Neural cell (in vitro differentiated cells): Measurements from ENCODE around the gene GPRIN1. TPM values are rescaled to one million over a fixed set of nuclear protein-coding genes. Genes with fewer than 3 reads are reported as not detected.

Experiments
- H2AFZ ChIP-seq: fragments of 200-600, 300-800 bp; sonication (generic), shearing (Covaris generic); 2 replicates; pipeline ENCODE4 v1.6.0; 2014; ENCODE audit warnings: low read depth, mild to moderate bottlenecking, antibody characterized with exemption, low read length, moderate library complexity
- H3F3A ChIP-seq: fragments of 200-600 bp; shearing (Covaris generic); 2 replicates; pipeline ENCODE4 v1.6.1; 2016; ENCODE audit warnings: mild to moderate bottlenecking, moderate library complexity, mixed read lengths, antibody characterized with exemption, low read length; ENCODE audit not compliant: insufficient read depth, poor library complexity, severe bottlenecking
- H3K27ac ChIP-seq: fragments of 200-600, 300-800 bp; sonication (generic), shearing (Covaris generic); 2 replicates; pipeline ENCODE4 v1.5.1; 2014; ENCODE audit warnings: mild to moderate bottlenecking, low read length, moderate library complexity
- H3K27me3 ChIP-seq: fragments of 300-800, 200-600 bp; sonication (generic), shearing (Covaris generic); 2 replicates; pipeline ENCODE4 v1.6.0; 2014; ENCODE audit warnings: mild to moderate bottlenecking, low read depth, low read length, moderate library complexity; ENCODE audit not compliant: insufficient read depth
- H3K36me3 ChIP-seq: fragments of 300-800, 200-600 bp; sonication (generic), shearing (Covaris generic); 2 replicates; pipeline ENCODE4 v1.5.1; 2014; ENCODE audit warnings: mild to moderate bottlenecking, antibody characterized with exemption, low read length, moderate library complexity; ENCODE audit not compliant: insufficient read depth
- H3K4me2 ChIP-seq: fragments of 300-800, 200-600 bp; sonication (generic), shearing (Covaris generic); 2 replicates; pipeline ENCODE4 v1.6.0; 2014; ENCODE audit warnings: mild to moderate bottlenecking, low read length
- H3K4me3 ChIP-seq: fragments of 300-800, 200-600 bp; sonication (generic), shearing (Covaris generic); 2 replicates; pipeline ENCODE4 v1.5.1; 2014; ENCODE audit warnings: mild to moderate bottlenecking, low read length, moderate library complexity
- H3K79me2 ChIP-seq: fragments of 200-600 bp; shearing (Covaris generic); replicated peaks from 2 replicates; pipeline ENCODE4 v1.6.0; 2014; ENCODE audit warnings: mild to moderate bottlenecking, low read length, moderate library complexity; ENCODE audit not compliant: insufficient read depth
- H3K9ac ChIP-seq: fragments of 300-800, 200-600 bp; sonication (generic), shearing (Covaris generic); 2 replicates; pipeline ENCODE4 v1.6.1; 2016; ENCODE audit warnings: mild to moderate bottlenecking, low read length, mixed read lengths
- H3K9me2 ChIP-seq: fragments of 200-600 bp; shearing (Covaris generic); 2 replicates; pipeline ENCODE4 v1.6.1; 2016; ENCODE audit warnings: mild to moderate bottlenecking, low read length, mixed read lengths; ENCODE audit not compliant: insufficient read depth
- H3K9me3 ChIP-seq: fragments of 200-600, 300-800 bp; sonication (generic), shearing (Covaris generic); 2 replicates; pipeline ENCODE4 v1.6.1; 2016; ENCODE audit warnings: mild to moderate bottlenecking, mixed run types, low read length, moderate library complexity, mixed read lengths
- H4K20me1 ChIP-seq: fragments of 200-600 bp; shearing (Covaris generic); 2 replicates; pipeline ENCODE4 v1.6.1; 2016; ENCODE audit warnings: mild to moderate bottlenecking, mixed run types; ENCODE audit not compliant: insufficient read depth
- EP300 ChIP-seq: fragments of 450-650 bp; conservative IDR thresholded peaks from 2 replicates; pipeline ENCODE4 v1.6.1; 2014; ENCODE audit warnings: antibody characterized with exemption, mild to moderate bottlenecking, moderate library complexity; ENCODE audit not compliant: poor library complexity, severe bottlenecking
- EZH2 ChIP-seq: fragments of 200-600, 300-800 bp; shearing (Covaris generic), sonication (generic); IDR thresholded peaks from 2 replicates; pipeline ENCODE4 v1.6.1; 2014; ENCODE audit warnings: antibody characterized with exemption, low read length, borderline replicate concordance, mild to moderate bottlenecking; ENCODE audit not compliant: insufficient read depth, poor library complexity, severe bottlenecking
- MXI1 ChIP-seq: fragments of 450-650 bp; conservative IDR thresholded peaks from 2 replicates; pipeline ENCODE4 v1.6.1; 2014; ENCODE audit warnings: antibody characterized with exemption, mild to moderate bottlenecking; ENCODE audit not compliant: poor library complexity, severe bottlenecking
- POLR2AphosphoS5 ChIP-seq: IDR thresholded peaks from 2 replicates; pipeline ENCODE4 v1.6.1; 2012
- RAD21 ChIP-seq: fragments of 450-650 bp; conservative IDR thresholded peaks from 2 replicates; pipeline ENCODE4 v1.6.1; 2014; ENCODE audit warnings: antibody characterized with exemption, mild to moderate bottlenecking, moderate library complexity
- SMC3 ChIP-seq: fragments of 450-650 bp; conservative IDR thresholded peaks from 2 replicates; pipeline ENCODE4 v1.6.1; 2014; ENCODE audit warnings: antibody characterized with exemption, mild to moderate bottlenecking, moderate library complexity; ENCODE audit not compliant: poor library complexity
- TAF1 ChIP-seq: IDR thresholded peaks from 2 replicates; pipeline ENCODE4 v1.6.1; 2012; ENCODE audit warnings: low read depth
- polyA plus RNA-seq: library from polyadenylated mRNA; depleted of rRNA; stranded (reverse); fragments of >200 nt; gene quantifications from 2 replicates; pipeline ENCODE4 v1.2.3, GENCODE V29; 2014
- TF ChIP-seq, protein P1 (sequence below): IDR thresholded peaks from 2 replicates; pipeline ENCODE4 v1.6.1; 2012; ENCODE audit warnings: borderline replicate concordance
- TF ChIP-seq, protein P2 (sequence below): fragments of 450-650 bp; IDR thresholded peaks from 2 replicates; pipeline ENCODE4 v1.5.1; 2014; ENCODE audit warnings: antibody characterized with exemption, mild to moderate bottlenecking, moderate library complexity; ENCODE audit not compliant: poor library complexity, severe bottlenecking

GPRIN1 gene
- polyA plus RNA-seq, 1 donor from 2014 or later, result 32.3 TPM

DNA sequence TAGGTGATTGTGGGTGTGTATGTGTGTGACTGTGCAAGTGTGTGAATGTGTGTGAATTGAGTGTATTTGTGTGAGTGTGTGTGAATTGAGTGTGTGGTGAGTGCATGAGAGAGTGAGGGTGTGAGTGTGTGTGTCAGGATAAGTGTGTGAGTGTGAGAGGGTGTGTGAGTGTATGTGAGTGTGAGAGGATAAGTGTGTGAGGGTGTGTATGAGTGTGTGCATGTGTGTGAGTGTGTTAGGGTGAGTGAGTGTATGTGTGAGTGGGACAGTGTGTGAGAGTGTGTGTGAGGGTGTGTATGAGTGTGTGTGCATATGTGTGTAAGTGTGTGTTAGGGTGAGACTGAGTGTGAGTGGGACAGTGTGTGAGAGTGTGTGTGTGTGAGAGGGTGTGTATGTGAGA, 21.7 kb downstream of the GPRIN1 start:
- Histone ChIP-seq H3K4me2 (no peak overlapping the region), H4K20me1 (no peaks in the 10 kb centered on the region), H3K9me3 (peaks cover 2% of the 10 kb centered on the region), H3K36me3 (peaks cover 6% of the 10 kb centered on the region), H2AFZ (no peak overlapping the region), H3K79me2 (no peaks in the 10 kb centered on the region), H3K4me3 (no peak overlapping the region), H3K27me3 (no peaks in the 10 kb centered on the region), H3K9me2 (no peaks in the 10 kb centered on the region), H3K27ac (no peak overlapping the region), H3K9ac (no peak overlapping the region), H3F3A (no peaks in the 10 kb centered on the region)
- TF ChIP-seq, protein P1, sequence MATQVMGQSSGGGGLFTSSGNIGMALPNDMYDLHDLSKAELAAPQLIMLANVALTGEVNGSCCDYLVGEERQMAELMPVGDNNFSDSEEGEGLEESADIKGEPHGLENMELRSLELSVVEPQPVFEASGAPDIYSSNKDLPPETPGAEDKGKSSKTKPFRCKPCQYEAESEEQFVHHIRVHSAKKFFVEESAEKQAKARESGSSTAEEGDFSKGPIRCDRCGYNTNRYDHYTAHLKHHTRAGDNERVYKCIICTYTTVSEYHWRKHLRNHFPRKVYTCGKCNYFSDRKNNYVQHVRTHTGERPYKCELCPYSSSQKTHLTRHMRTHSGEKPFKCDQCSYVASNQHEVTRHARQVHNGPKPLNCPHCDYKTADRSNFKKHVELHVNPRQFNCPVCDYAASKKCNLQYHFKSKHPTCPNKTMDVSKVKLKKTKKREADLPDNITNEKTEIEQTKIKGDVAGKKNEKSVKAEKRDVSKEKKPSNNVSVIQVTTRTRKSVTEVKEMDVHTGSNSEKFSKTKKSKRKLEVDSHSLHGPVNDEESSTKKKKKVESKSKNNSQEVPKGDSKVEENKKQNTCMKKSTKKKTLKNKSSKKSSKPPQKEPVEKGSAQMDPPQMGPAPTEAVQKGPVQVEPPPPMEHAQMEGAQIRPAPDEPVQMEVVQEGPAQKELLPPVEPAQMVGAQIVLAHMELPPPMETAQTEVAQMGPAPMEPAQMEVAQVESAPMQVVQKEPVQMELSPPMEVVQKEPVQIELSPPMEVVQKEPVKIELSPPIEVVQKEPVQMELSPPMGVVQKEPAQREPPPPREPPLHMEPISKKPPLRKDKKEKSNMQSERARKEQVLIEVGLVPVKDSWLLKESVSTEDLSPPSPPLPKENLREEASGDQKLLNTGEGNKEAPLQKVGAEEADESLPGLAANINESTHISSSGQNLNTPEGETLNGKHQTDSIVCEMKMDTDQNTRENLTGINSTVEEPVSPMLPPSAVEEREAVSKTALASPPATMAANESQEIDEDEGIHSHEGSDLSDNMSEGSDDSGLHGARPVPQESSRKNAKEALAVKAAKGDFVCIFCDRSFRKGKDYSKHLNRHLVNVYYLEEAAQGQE, result no peak
- TF ChIP-seq EP300, result no peak
- TF ChIP-seq, protein P2, sequence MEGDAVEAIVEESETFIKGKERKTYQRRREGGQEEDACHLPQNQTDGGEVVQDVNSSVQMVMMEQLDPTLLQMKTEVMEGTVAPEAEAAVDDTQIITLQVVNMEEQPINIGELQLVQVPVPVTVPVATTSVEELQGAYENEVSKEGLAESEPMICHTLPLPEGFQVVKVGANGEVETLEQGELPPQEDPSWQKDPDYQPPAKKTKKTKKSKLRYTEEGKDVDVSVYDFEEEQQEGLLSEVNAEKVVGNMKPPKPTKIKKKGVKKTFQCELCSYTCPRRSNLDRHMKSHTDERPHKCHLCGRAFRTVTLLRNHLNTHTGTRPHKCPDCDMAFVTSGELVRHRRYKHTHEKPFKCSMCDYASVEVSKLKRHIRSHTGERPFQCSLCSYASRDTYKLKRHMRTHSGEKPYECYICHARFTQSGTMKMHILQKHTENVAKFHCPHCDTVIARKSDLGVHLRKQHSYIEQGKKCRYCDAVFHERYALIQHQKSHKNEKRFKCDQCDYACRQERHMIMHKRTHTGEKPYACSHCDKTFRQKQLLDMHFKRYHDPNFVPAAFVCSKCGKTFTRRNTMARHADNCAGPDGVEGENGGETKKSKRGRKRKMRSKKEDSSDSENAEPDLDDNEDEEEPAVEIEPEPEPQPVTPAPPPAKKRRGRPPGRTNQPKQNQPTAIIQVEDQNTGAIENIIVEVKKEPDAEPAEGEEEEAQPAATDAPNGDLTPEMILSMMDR, result no peak
- TF ChIP-seq POLR2AphosphoS5, result no peak
- no peak for TF ChIP-seq EZH2
- TF ChIP-seq RAD21, result no peak
- no peak for TF ChIP-seq SMC3
- TF ChIP-seq MXI1, result no peak
- TF ChIP-seq TAF1, result no peak

DNA sequence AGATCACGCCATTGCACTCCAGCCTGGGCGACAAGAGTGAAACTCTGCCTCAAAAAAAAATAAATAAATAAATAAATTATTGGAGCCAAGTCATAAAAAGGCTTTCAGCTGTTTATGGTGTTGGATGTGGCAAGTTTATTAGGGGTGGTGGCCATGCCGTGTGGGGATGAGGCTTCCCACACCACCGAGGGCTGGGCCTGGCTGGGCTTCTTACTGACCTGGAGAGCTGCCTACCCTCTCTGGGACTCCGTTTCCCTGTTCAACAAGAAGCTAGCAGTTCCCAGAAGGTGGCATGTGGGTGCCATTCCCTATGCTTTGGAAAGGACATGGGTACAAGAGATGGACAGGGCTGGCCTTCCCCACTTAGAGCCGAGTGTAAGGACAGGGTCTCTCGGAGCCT, 22.6 kb downstream of the GPRIN1 start:
- H3K27me3 ChIP-seq, result no peaks in the 10 kb centered on the region
- H3K4me3 ChIP-seq, result no peak overlapping the region
- H4K20me1 ChIP-seq, result no peaks in the 10 kb centered on the region
- H3K9ac ChIP-seq, result no peak overlapping the region
- H3K9me2 ChIP-seq, result no peaks in the 10 kb centered on the region
- no peak overlapping the region for H2AFZ ChIP-seq
- H3K4me2 ChIP-seq, result no peak overlapping the region
- H3K79me2 ChIP-seq, result no peaks in the 10 kb centered on the region
- no peak overlapping the region for H3K27ac ChIP-seq
- no peaks in the 10 kb centered on the region for H3F3A ChIP-seq
- TF ChIP-seq MXI1, result no peak
- TF ChIP-seq EP300, result no peak
- no peak for TF ChIP-seq SMC3
- TF ChIP-seq EZH2, result no peak
- TF ChIP-seq TAF1, result no peak
- TF ChIP-seq, protein P1, result no peak
- no peak for TF ChIP-seq POLR2AphosphoS5
- no peak for TF ChIP-seq RAD21
- peaks cover 6% of the 10 kb centered on the region for H3K36me3 ChIP-seq
- peaks cover 2% of the 10 kb centered on the region for H3K9me3 ChIP-seq
